Measurements from ENCODE around the gene MAP7D3. TPM values are rescaled to one million over a fixed set of nuclear protein-coding genes. Genes with fewer than 3 reads are reported as not detected.
"Not testable (repeated sequence)": the region's sequence is repeated elsewhere in the genome, so short reads cannot be mapped to it uniquely, and the experiment has no call there.

The MAP7D3 gene
- 19.0 and 20.5 TPM in 2 replicates for total RNA-seq
- polyA plus RNA-seq: 18.4 and 30.7 TPM in 2 replicates
- polyA plus RNA-seq (2012): 23.0 and 40.2 TPM in 2 replicates
- polyA minus RNA-seq (ENCODE audit: low replicate concordance): 22.0 and 25.2 TPM in 2 replicates

- H3K9ac ChIP-seq (ENCODE audit: insufficient read depth, low read length): peak within 1 kb of the TSS; percentile 78
- peak; percentile 35 to 38 for DNase-seq (ENCODE audit: low read depth in 2 of 2)
- peak within 1 kb of the TSS; percentile 74 for H3K27ac ChIP-seq (ENCODE audit: insufficient read depth, low read length)
- H2AFZ ChIP-seq (ENCODE audit: low read length): peak within 1 kb of the TSS; percentile 65
- no peaks in the 10 kb centered on the region for H3K9me3 ChIP-seq (ENCODE audit: control insufficient read depth, insufficient read depth, low read depth, low read length)
- peak within 1 kb of the TSS; percentile 65 to 71 (median 67) for H3K4me3 ChIP-seq (replicated peaks in 1 of 4; ENCODE audit: control extremely low read depth in 1 of 4, insufficient read depth in 1 of 4, low read depth in 3 of 4, low read length in 4 of 4)
- no peaks in the 10 kb centered on the region for H4K20me1 ChIP-seq (ENCODE audit: control insufficient read depth, extremely low read depth, insufficient read depth, low read length)
- H3K4me1 ChIP-seq (ENCODE audit: control insufficient read depth, extremely low read depth, insufficient read depth, low read length): peaks cover 9% of the 10 kb centered on the region
- H3K27me3 ChIP-seq (ENCODE audit: control insufficient read depth, insufficient read depth, low read length): no peaks in the 10 kb centered on the region
- peaks cover 18% of the 10 kb centered on the region for H3K79me2 ChIP-seq (ENCODE audit: control insufficient read depth, insufficient read depth, low read length)
- H3K4me2 ChIP-seq (ENCODE audit: extremely low read depth, insufficient read depth, low read length): peak within 1 kb of the TSS; percentile 78
- H3K36me3 ChIP-seq (ENCODE audit: control insufficient read depth, insufficient read depth, low read length): no peaks in the 10 kb centered on the region
- TF ChIP-seq, protein P1, sequence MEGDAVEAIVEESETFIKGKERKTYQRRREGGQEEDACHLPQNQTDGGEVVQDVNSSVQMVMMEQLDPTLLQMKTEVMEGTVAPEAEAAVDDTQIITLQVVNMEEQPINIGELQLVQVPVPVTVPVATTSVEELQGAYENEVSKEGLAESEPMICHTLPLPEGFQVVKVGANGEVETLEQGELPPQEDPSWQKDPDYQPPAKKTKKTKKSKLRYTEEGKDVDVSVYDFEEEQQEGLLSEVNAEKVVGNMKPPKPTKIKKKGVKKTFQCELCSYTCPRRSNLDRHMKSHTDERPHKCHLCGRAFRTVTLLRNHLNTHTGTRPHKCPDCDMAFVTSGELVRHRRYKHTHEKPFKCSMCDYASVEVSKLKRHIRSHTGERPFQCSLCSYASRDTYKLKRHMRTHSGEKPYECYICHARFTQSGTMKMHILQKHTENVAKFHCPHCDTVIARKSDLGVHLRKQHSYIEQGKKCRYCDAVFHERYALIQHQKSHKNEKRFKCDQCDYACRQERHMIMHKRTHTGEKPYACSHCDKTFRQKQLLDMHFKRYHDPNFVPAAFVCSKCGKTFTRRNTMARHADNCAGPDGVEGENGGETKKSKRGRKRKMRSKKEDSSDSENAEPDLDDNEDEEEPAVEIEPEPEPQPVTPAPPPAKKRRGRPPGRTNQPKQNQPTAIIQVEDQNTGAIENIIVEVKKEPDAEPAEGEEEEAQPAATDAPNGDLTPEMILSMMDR (conservative IDR thresholded peaks at IDR 0.05 in 1 of 2, IDR thresholded peaks at IDR 0.05 in 1 of 2; ENCODE audit: low read depth in 1 of 2, low read length in 2 of 2): no peak
- TF ChIP-seq EZH2 (IDR thresholded peaks at IDR 0.05; ENCODE audit: low read length, missing control alignments): no peak
Observed at GRCh38 chrX:136251041-136251991, at the start of gene MAP7D3. Gene MAP7D3 (minus strand): TSS chrX:136251400. CDS start chrX:136251358, 42 bp downstream.

GRCh38 chrX:136300721-136301120 lies 49.5 kb upstream of the MAP7D3 start, which contains the start of gene ADGRG4:
Gene ADGRG4 (plus strand): TSS chrX:136300963. CDS start chrX:136308778, 7,815 bp downstream.
- not testable (repeated sequence) for H3K79me2 ChIP-seq (ENCODE audit: control insufficient read depth, insufficient read depth, low read length); H3K27ac ChIP-seq (ENCODE audit: insufficient read depth, low read length); DNase-seq (ENCODE audit: low read depth in 2 of 2); H3K4me2 ChIP-seq (ENCODE audit: extremely low read depth, insufficient read depth, low read length); H3K9ac ChIP-seq (ENCODE audit: insufficient read depth, low read length); H2AFZ ChIP-seq (ENCODE audit: low read length); H4K20me1 ChIP-seq (ENCODE audit: control insufficient read depth, extremely low read depth, insufficient read depth, low read length); H3K4me3 ChIP-seq (replicated peaks in 1 of 4; ENCODE audit: control extremely low read depth in 1 of 4, insufficient read depth in 1 of 4, low read depth in 3 of 4, low read length in 4 of 4); H3K4me1 ChIP-seq (ENCODE audit: control insufficient read depth, extremely low read depth, insufficient read depth, low read length); H3K27me3 ChIP-seq (ENCODE audit: control insufficient read depth, insufficient read depth, low read length); H3K36me3 ChIP-seq (ENCODE audit: control insufficient read depth, insufficient read depth, low read length); H3K9me3 ChIP-seq (ENCODE audit: control insufficient read depth, insufficient read depth, low read depth, low read length)

GRCh38 chrX:136295380-136295779 lies 44.2 kb upstream of the MAP7D3 start:
- H3K79me2 ChIP-seq (ENCODE audit: control insufficient read depth, insufficient read depth, low read length): no peaks in the 10 kb centered on the region
- TF ChIP-seq, protein P1 (conservative IDR thresholded peaks at IDR 0.05 in 1 of 2, IDR thresholded peaks at IDR 0.05 in 1 of 2; ENCODE audit: low read depth in 1 of 2, low read length in 2 of 2): no peak
- no peak for TF ChIP-seq EZH2 (IDR thresholded peaks at IDR 0.05; ENCODE audit: low read length, missing control alignments)
- H3K9ac ChIP-seq (ENCODE audit: insufficient read depth, low read length): no peak overlapping the region
- no peak overlapping the region for H2AFZ ChIP-seq (ENCODE audit: low read length)
- no peak overlapping the region for H3K4me2 ChIP-seq (ENCODE audit: extremely low read depth, insufficient read depth, low read length)
- H3K36me3 ChIP-seq (ENCODE audit: control insufficient read depth, insufficient read depth, low read length): no peaks in the 10 kb centered on the region
- H3K27me3 ChIP-seq (ENCODE audit: control insufficient read depth, insufficient read depth, low read length): no peaks in the 10 kb centered on the region
- no peaks in the 10 kb centered on the region for H4K20me1 ChIP-seq (ENCODE audit: control insufficient read depth, extremely low read depth, insufficient read depth, low read length)
- no peak for DNase-seq (ENCODE audit: low read depth in 2 of 2)
- no peaks in the 10 kb centered on the region for H3K9me3 ChIP-seq (ENCODE audit: control insufficient read depth, insufficient read depth, low read depth, low read length)
- no peaks in the 10 kb centered on the region for H3K4me1 ChIP-seq (ENCODE audit: control insufficient read depth, extremely low read depth, insufficient read depth, low read length)
- H3K27ac ChIP-seq (ENCODE audit: insufficient read depth, low read length): no peak overlapping the region
- H3K4me3 ChIP-seq (replicated peaks in 1 of 4; ENCODE audit: control extremely low read depth in 1 of 4, insufficient read depth in 1 of 4, low read depth in 3 of 4, low read length in 4 of 4): no peak overlapping the region
